ENCODE measurements around the gene EYA2. TPM values are rescaled to one million over a fixed set of nuclear protein-coding genes. Genes with fewer than 3 reads are reported as not detected.
"Not testable (repeated sequence)": the region's sequence is repeated elsewhere in the genome, so short reads cannot be mapped to it uniquely, and the experiment has no call there.

Gene EYA2
- total and polyA plus RNA-seq, 12 donors, result 0.26 to 1.9 (median 0.70) TPM

GRCh38 chr20:47173596-47174216 lies 279.1 kb downstream of the EYA2 start:
- Histone ChIP-seq H3K27ac (no peak overlapping the region), H3K4me3 (no peak overlapping the region), H3K4me1 (peaks cover 0 to 8% (median 0%) of the 10 kb centered on the region in 9 donors), H3K36me3 (no peaks in the 10 kb centered on the region), H3K9me3 (no peaks in the 10 kb centered on the region), H3K27me3 (peaks cover 0 to 22% (median 0%) of the 10 kb centered on the region in 7 donors)
- DNase-seq, result no peak
- 92 to 94% methylated on average over 6 of the region's 6 CpGs for WGBS, 2 donors
- ATAC-seq, result no peak
- TF ChIP-seq, protein P1, sequence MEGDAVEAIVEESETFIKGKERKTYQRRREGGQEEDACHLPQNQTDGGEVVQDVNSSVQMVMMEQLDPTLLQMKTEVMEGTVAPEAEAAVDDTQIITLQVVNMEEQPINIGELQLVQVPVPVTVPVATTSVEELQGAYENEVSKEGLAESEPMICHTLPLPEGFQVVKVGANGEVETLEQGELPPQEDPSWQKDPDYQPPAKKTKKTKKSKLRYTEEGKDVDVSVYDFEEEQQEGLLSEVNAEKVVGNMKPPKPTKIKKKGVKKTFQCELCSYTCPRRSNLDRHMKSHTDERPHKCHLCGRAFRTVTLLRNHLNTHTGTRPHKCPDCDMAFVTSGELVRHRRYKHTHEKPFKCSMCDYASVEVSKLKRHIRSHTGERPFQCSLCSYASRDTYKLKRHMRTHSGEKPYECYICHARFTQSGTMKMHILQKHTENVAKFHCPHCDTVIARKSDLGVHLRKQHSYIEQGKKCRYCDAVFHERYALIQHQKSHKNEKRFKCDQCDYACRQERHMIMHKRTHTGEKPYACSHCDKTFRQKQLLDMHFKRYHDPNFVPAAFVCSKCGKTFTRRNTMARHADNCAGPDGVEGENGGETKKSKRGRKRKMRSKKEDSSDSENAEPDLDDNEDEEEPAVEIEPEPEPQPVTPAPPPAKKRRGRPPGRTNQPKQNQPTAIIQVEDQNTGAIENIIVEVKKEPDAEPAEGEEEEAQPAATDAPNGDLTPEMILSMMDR (IDR thresholded peaks at IDR 0.05), result no peak
- intact Hi-C loops (cut with DNase I), result no loop called here

DNA sequence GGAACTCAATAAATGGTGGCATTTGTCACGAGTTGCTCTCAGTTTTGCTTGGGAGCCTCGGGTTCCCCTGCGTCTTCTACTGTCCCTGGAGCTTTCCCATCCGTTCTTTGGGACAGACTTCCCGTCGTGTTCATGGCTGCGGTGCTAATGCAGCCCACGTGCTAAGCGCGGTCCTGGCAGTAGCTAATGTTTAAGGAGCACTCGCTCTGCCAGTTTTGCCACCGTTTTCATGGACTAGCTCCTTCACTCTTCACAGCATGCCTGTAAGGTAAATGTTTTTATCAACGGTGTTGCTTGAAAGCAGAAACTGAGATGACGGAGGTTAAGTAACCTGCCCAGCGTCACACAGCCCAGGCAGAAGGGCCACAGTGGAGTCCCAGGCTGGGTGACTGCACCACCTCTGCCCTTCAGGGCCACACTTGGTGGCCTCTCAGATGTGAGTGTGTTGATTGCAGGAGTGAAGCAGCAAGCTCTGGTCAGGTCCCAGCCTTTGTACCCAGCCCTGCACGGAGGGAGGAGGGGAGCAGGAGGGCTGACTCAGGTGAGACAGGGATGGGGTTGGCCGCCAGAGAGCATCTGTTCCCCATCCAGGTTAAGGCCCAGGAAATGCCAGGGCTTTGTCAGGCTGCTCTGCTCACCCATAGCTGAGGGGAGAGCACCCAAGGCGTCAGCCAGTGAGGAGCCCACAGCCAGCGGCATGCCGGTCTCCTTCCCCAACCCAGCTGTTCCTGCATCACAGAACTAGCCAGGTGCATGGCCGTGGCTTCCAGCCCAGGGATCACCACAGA lies 280.0 kb downstream of the EYA2 start:
- H3K27ac ChIP-seq, result no peak overlapping the region
- no peaks in the 10 kb centered on the region for H3K36me3 ChIP-seq
- DNase-seq (no peak), ATAC-seq (peak in 2 of 8 donors; percentile 5 to 32)
- peaks cover 0 to 20% (median 0%) of the 10 kb centered on the region in 7 donors for H3K27me3 ChIP-seq
- no peaks in the 10 kb centered on the region for H3K9me3 ChIP-seq
- peaks cover 0 to 8% (median 0%) of the 10 kb centered on the region in 9 donors for H3K4me1 ChIP-seq
- intact Hi-C loops (cut with DNase I), result no loop called here
- WGBS, 2 donors, result 79 to 82% methylated on average over 21 of the region's 21 CpGs
- H3K4me3 ChIP-seq, result no peak overlapping the region
- TF ChIP-seq, protein P1 (IDR thresholded peaks at IDR 0.05), result no peak

DNA sequence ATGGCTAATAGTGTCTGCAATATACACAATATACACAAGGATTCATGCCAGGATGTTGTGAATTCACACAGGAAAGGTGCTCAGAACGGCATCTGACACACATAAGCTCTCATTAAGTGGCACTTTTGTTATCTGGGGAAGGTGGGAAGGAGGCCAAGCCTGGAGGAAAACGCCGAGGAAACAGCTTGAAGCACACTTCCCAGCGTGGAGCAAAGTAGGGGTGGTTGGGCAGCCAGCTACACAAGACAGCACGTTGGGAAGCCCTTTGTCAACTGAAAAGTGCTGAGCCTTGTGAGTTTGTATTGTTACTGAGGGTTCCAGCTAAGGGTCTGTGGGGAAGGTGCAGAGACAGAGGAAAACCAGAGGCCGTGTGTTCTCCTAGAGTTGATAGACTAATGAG lies 280.9 kb downstream of the EYA2 start:
- peak in 2 of 8 donors; percentile 23 to 31 for ATAC-seq
- peaks cover 0 to 8% (median 0%) of the 10 kb centered on the region in 9 donors for H3K4me1 ChIP-seq
- H3K27ac ChIP-seq, result no peak overlapping the region
- H3K9me3 ChIP-seq, result no peaks in the 10 kb centered on the region
- intact Hi-C loops (cut with DNase I), result no loop called here
- no peaks in the 10 kb centered on the region for H3K36me3 ChIP-seq
- 4 to 16% methylated on average over 6 of the region's 6 CpGs for WGBS, 2 donors
- no peak for DNase-seq
- no peak overlapping the region for H3K4me3 ChIP-seq
- TF ChIP-seq, protein P1 (IDR thresholded peaks at IDR 0.05), result no peak
- peaks cover 0 to 11% (median 0%) of the 10 kb centered on the region in 7 donors for H3K27me3 ChIP-seq

DNA sequence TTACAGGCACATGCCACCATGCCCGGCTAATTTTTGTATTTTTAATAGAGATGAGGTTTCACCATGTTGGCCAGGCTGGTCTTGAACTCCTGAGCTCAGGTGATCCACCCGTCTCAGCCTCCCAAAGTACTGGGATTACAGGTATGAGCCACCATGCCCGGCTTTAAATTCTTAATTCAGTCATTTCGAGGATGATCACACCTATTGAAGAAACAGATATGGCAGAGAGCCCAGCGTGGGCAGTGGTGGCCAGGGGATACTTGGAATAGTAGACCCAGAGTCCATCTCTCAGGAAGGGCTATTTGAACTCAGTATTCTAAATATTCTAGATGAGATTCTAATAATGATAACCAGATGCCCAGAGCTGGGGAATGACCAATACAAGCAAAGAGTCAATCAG lies 281.6 kb downstream of the EYA2 start:
- intact Hi-C loops (cut with DNase I); H3K4me3 ChIP-seq; H3K9me3 ChIP-seq; DNase-seq; H3K4me1 ChIP-seq; ATAC-seq; H3K27ac ChIP-seq; H3K27me3 ChIP-seq; H3K36me3 ChIP-seq: not testable (repeated sequence)
- WGBS, 2 donors, result 74 to 85% methylated on average over 5 of the region's 5 CpGs
